Calu3 (cell line): Measurements from ENCODE around the gene HRC. TPM values are rescaled to one million over a fixed set of nuclear protein-coding genes. Genes with fewer than 3 reads are reported as not detected.

Experiments
- BruUV-seq: library from RNA; stranded (reverse); fragments of 400-500 nt; replicated peaks from 2 replicates; lab custom pipeline; 2021; lab: Mats Ljungman, UMichigan
- CTCF ChIA-PET: fragments of 300-600 bp; sonication (Branson Sonifier 250); formaldehyde crosslinking; loops from one replicate; lab custom pipeline; 2022; ENCODE audit warnings: antibody characterized with exemption; lab: Charles Lee
- DNase-seq: peaks from one replicate; pipeline ENCODE4 v3.0.0; 2022
- H3K27ac Mint-ChIP-seq: one replicate; pipeline ENCODE4 v1.8.0; 2022; ENCODE audit warnings: mixed read lengths; ENCODE audit not compliant: unreplicated experiment
- H3K27me3 Mint-ChIP-seq: one replicate; pipeline ENCODE4 v1.8.0; 2022; ENCODE audit warnings: mixed read lengths; ENCODE audit not compliant: unreplicated experiment
- H3K36me3 Mint-ChIP-seq: one replicate; pipeline ENCODE4 v1.8.0; 2022; ENCODE audit warnings: mild to moderate bottlenecking, moderate library complexity, mixed read lengths; ENCODE audit not compliant: insufficient read depth, unreplicated experiment
- H3K4me1 Mint-ChIP-seq: one replicate; pipeline ENCODE4 v1.8.0; 2022; ENCODE audit warnings: mild to moderate bottlenecking, low read depth, mixed read lengths; ENCODE audit not compliant: unreplicated experiment
- H3K4me3 Mint-ChIP-seq: one replicate; pipeline ENCODE4 v1.8.0; 2022; ENCODE audit warnings: mild to moderate bottlenecking, low read depth, moderate library complexity, mixed read lengths; ENCODE audit not compliant: unreplicated experiment
- H3K9me3 Mint-ChIP-seq: one replicate; pipeline ENCODE4 v1.8.0; 2022; ENCODE audit warnings: low read depth, mixed read lengths; ENCODE audit not compliant: unreplicated experiment
- CTCF ChIP-seq: fragments of 200-600 bp; IDR thresholded peaks from one replicate; pipeline ENCODE4 v1.8.0; 2022; ENCODE audit warnings: antibody characterized with exemption; ENCODE audit not compliant: unreplicated experiment
- intact Hi-C: fragments of 100-400 bp; cut with micrococcal nuclease; formaldehyde crosslinking; loops from one replicate; pipeline ENCODE4 v1.10.0; 2022; ENCODE audit not compliant: unreplicated experiment
- total RNA-seq: library from RNA; stranded (reverse); gene quantifications from 2 replicates; pipeline ENCODE4 v1.2.3, GENCODE V29; 2022

HRC gene
- total RNA-seq, 1 experiment from 2014 or later = not detected

GRCh38 chr19:49110567-49110966 lies 44.6 kb downstream of the HRC start:
- Mint-ChIP-seq H3K36me3 (peaks cover 56% of the 10 kb centered on the region), H3K4me1 (peaks cover 12% of the 10 kb centered on the region), H3K27me3 (no peaks in the 10 kb centered on the region), H3K9me3 (no peaks in the 10 kb centered on the region), H3K27ac (no peak overlapping the region), H3K4me3 (no peak overlapping the region)
- BruUV-seq = no TSS peak
- no peak for TF ChIP-seq CTCF
- intact Hi-C loops = no loop called here
- CTCF ChIA-PET = interaction anchor here (0.6 kb wide), 1 partner anchor 319 kb away, joined by 3 read pairs; no protein-coding TSS in a partner anchor
- no peak for DNase-seq

- BruUV-seq = no TSS peak
- no peak for DNase-seq
- peaks cover 57% of the 10 kb centered on the region for H3K36me3 Mint-ChIP-seq
- no peak for TF ChIP-seq CTCF
- H3K4me1 Mint-ChIP-seq = peaks cover 12% of the 10 kb centered on the region
- no peaks in the 10 kb centered on the region for H3K27me3 Mint-ChIP-seq
- no peaks in the 10 kb centered on the region for H3K9me3 Mint-ChIP-seq
- no peak overlapping the region for H3K4me3 Mint-ChIP-seq
- CTCF ChIA-PET = interaction anchor here (0.6 kb wide), 1 partner anchor 89 kb away, joined by 3 read pairs; no protein-coding TSS in a partner anchor
- no peak overlapping the region for H3K27ac Mint-ChIP-seq
- intact Hi-C loops = no loop called here
Observed at GRCh38 chr19:49109569-49110233, 45.5 kb downstream of the HRC start.

- no peak overlapping the region for H3K4me3 Mint-ChIP-seq
- H3K9me3 Mint-ChIP-seq = no peaks in the 10 kb centered on the region
- H3K4me1 Mint-ChIP-seq = peaks cover 11% of the 10 kb centered on the region
- no peak overlapping the region for H3K27ac Mint-ChIP-seq
- no TSS peak for BruUV-seq
- no peaks in the 10 kb centered on the region for H3K27me3 Mint-ChIP-seq
- CTCF ChIA-PET = interaction anchor here (0.6 kb wide), 1 partner anchor 90 kb away, joined by 3 read pairs; no protein-coding TSS in a partner anchor
- TF ChIP-seq CTCF = no peak
- H3K36me3 Mint-ChIP-seq = peaks cover 60% of the 10 kb centered on the region
- intact Hi-C loops = no loop called here
- no peak for DNase-seq
Observed at GRCh38 chr19:49109051-49109450, 46.1 kb downstream of the HRC start.

GRCh38 chr19:49107625-49108459 lies 47.4 kb downstream of the HRC start:
- H3K4me3 Mint-ChIP-seq = no peak overlapping the region
- H3K27ac Mint-ChIP-seq = no peak overlapping the region
- H3K9me3 Mint-ChIP-seq = no peaks in the 10 kb centered on the region
- no peaks in the 10 kb centered on the region for H3K27me3 Mint-ChIP-seq
- intact Hi-C loops = no loop called here
- DNase-seq = no peak
- no peaks in the 10 kb centered on the region for H3K4me1 Mint-ChIP-seq
- CTCF ChIA-PET = interaction anchor here (0.6 kb wide), 1 partner anchor 43 kb away, joined by 3 read pairs; no protein-coding TSS in a partner anchor
- peaks cover 61% of the 10 kb centered on the region for H3K36me3 Mint-ChIP-seq
- BruUV-seq = no TSS peak
- TF ChIP-seq CTCF = no peak
